Esophagus muscularis mucosa (tissue), 3 donors: ENCODE measurements around the gene RBM19.

ENCODE experiments used
- POLR2A ChIP-seq: fragments of 450-650 bp; IDR thresholded peaks from one replicate; pipeline ENCODE4 v1.6.1; 2017; ENCODE audit warnings: antibody characterized with exemption, moderate library complexity, mild to moderate bottlenecking, low read depth
- TF ChIP-seq, protein P1 (sequence below), 3 experiments: fragments of 200-600 bp in 2 of 3; fragments of 450-650 bp in 1 of 3; sonication (generic) in 2 of 3; IDR thresholded peaks; one replicate each; pipeline ENCODE4 v1.5.1; 2017 to 2019; ENCODE audit warnings: antibody characterized with exemption in 3 of 3, mild to moderate bottlenecking in 2 of 3, moderate library complexity in 1 of 3

DNA sequence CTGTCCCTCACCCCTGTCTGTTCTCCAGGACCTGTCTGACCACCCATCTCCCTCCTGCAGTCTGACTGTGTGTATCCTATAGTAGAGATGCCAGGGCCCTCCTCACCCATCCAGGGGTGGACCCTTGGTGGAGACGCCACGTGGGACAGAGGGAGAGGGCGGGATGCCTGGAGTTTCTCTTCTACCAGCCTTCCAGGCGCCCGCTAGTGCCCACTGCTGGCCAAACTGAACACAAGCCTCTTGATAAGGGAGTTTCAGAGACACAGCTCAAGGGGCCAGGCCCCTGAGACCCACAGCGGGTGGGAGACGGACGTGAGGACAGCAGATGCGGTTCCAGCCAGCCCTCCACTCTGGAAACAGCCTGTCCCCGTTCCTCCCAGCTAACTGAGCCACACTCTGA is 147.3 kb downstream of the RBM19 start:
- no peak for TF ChIP-seq POLR2A
- TF ChIP-seq, protein P1, sequence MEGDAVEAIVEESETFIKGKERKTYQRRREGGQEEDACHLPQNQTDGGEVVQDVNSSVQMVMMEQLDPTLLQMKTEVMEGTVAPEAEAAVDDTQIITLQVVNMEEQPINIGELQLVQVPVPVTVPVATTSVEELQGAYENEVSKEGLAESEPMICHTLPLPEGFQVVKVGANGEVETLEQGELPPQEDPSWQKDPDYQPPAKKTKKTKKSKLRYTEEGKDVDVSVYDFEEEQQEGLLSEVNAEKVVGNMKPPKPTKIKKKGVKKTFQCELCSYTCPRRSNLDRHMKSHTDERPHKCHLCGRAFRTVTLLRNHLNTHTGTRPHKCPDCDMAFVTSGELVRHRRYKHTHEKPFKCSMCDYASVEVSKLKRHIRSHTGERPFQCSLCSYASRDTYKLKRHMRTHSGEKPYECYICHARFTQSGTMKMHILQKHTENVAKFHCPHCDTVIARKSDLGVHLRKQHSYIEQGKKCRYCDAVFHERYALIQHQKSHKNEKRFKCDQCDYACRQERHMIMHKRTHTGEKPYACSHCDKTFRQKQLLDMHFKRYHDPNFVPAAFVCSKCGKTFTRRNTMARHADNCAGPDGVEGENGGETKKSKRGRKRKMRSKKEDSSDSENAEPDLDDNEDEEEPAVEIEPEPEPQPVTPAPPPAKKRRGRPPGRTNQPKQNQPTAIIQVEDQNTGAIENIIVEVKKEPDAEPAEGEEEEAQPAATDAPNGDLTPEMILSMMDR (IDR thresholded peaks at IDR 0.05), result no peak
